Stimulated activated memory B cell treated with anti-CD40 and anti-IgM and Interleukin-4, amounts not matched to agents 10 μg/mL and 1 μg/mL and 100 μg/mL, for 72 hours (primary cell): ENCODE measurements around the gene PPM1F.

Source experiments
- ATAC-seq: fragments of 150-1000 bp; cut with Tn5 transposase; 2 replicates; pipeline ENCODE4 v1.10.0; 2021
- H3K27ac Mint-ChIP-seq: one replicate; pipeline ENCODE4 v1.8.0; 2022; ENCODE audit warnings: mild to moderate bottlenecking, mixed read lengths
- H3K27me3 Mint-ChIP-seq: one replicate; pipeline ENCODE4 v1.8.0; 2022; ENCODE audit warnings: mixed read lengths
- H3K36me3 Mint-ChIP-seq: one replicate; pipeline ENCODE4 v1.8.0; 2022; ENCODE audit warnings: mixed read lengths
- H3K4me1 Mint-ChIP-seq: one replicate; pipeline ENCODE4 v1.8.0; 2022; ENCODE audit warnings: mixed read lengths
- H3K4me3 Mint-ChIP-seq: one replicate; pipeline ENCODE4 v1.8.0; 2022; ENCODE audit warnings: mild to moderate bottlenecking, moderate library complexity, mixed read lengths
- H3K9me3 Mint-ChIP-seq: one replicate; pipeline ENCODE4 v1.8.0; 2022; ENCODE audit warnings: mixed read lengths

Gene PPM1F

DNA sequence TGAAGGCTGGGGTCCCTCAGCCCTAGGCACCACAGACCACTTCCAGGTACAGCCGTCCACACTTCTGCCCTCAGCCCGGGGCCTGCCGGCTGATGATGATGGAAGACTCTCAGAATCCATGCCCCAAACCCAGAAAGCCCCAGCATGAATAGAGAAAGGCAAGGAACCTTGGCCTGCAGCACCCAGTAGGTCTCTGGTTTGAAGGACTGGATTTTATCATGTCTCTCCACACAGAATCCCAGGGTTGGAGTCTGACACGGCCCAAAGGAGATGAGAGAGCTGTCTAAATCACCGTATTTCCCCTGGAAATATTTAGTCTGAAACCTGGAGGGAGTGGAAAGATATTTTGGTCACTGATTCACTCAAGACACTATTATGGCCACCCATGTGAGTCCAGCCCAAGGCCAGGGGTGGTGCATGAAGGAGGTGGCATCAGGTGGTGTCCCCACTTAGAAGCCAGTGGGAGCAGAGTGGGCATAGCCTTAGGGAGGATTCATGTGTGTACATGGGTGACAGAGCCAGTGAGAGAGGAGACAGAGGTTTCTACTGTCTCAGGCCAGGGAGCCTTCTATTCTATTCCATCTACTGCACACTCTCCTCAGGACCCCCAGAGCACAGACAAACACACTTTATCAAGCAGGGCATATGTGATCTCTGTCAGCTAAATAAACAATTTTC lies 15.9 kb upstream of the PPM1F start:
- H3K4me1 Mint-ChIP-seq, result peaks cover 7% of the 10 kb centered on the region
- no peak overlapping the region for H3K27ac Mint-ChIP-seq
- no peak overlapping the region for H3K4me3 Mint-ChIP-seq
- ATAC-seq, result no peak
- no peaks in the 10 kb centered on the region for H3K27me3 Mint-ChIP-seq
- H3K9me3 Mint-ChIP-seq, result no peaks in the 10 kb centered on the region
- H3K36me3 Mint-ChIP-seq, result peaks cover 58% of the 10 kb centered on the region

- H3K36me3 Mint-ChIP-seq, result peaks cover 61% of the 10 kb centered on the region
- H3K4me1 Mint-ChIP-seq, result peaks cover 7% of the 10 kb centered on the region
- H3K4me3 Mint-ChIP-seq, result no peak overlapping the region
- no peak overlapping the region for H3K27ac Mint-ChIP-seq
- H3K9me3 Mint-ChIP-seq, result no peaks in the 10 kb centered on the region
- H3K27me3 Mint-ChIP-seq, result no peaks in the 10 kb centered on the region
- ATAC-seq, result no peak
Observed at GRCh38 chr22:21967693-21968271, 15.1 kb upstream of the PPM1F start.

GRCh38 chr22:21966643-21967516 lies 14.2 kb upstream of the PPM1F start:
- Mint-ChIP-seq H3K4me1 (no peaks in the 10 kb centered on the region), H3K27ac (no peak overlapping the region), H3K9me3 (no peaks in the 10 kb centered on the region), H3K4me3 (no peak overlapping the region), H3K36me3 (peaks cover 70% of the 10 kb centered on the region), H3K27me3 (no peaks in the 10 kb centered on the region)
- no peak for ATAC-seq

DNA sequence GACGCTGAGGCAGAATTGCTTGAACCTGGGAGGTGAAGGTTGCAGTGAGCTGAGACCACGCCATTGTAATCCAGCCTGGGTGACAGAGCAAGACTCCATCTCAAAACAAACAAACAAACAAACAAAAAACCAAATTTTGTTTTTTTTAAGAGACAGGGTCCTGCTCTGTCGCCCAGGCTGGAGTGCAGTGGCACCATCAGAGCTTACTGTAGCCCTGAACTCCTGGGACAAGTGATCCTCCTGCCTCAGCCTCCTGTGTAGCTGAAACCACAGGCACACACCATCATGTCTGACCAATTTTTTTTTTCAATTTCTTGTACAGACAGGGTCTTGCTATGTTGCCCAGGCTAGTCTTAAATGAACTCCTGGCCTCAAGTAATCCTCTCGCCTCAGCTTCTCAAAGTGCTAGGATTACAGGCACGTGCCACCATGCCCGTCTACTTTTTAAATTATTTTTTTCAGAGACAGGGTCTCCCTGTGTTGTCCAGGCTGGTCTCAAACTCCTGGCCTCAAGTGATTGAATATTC lies 13.2 kb upstream of the PPM1F start:
- Mint-ChIP-seq H3K27me3 (no peaks in the 10 kb centered on the region), H3K9me3 (no peaks in the 10 kb centered on the region), H3K27ac (no peak overlapping the region), H3K4me1 (no peaks in the 10 kb centered on the region), H3K36me3 (peaks cover 68% of the 10 kb centered on the region), H3K4me3 (no peak overlapping the region)
- ATAC-seq, result no peak

- H3K27ac Mint-ChIP-seq, result no peak overlapping the region
- H3K4me1 Mint-ChIP-seq, result no peaks in the 10 kb centered on the region
- H3K4me3 Mint-ChIP-seq, result no peak overlapping the region
- no peaks in the 10 kb centered on the region for H3K27me3 Mint-ChIP-seq
- no peaks in the 10 kb centered on the region for H3K9me3 Mint-ChIP-seq
- H3K36me3 Mint-ChIP-seq, result peaks cover 64% of the 10 kb centered on the region
- no peak for ATAC-seq
Observed at GRCh38 chr22:21964918-21965484, 12.4 kb upstream of the PPM1F start.

- Mint-ChIP-seq H3K9me3 (no peaks in the 10 kb centered on the region), H3K36me3 (peaks cover 69% of the 10 kb centered on the region), H3K27me3 (no peaks in the 10 kb centered on the region), H3K4me3 (no peak overlapping the region), H3K4me1 (no peaks in the 10 kb centered on the region), H3K27ac (no peak overlapping the region)
- ATAC-seq, result no peak
Observed at GRCh38 chr22:21964234-21964633, 11.6 kb upstream of the PPM1F start.

GRCh38 chr22:21963790-21964211 lies 11.2 kb upstream of the PPM1F start:
- Mint-ChIP-seq H3K9me3 (no peaks in the 10 kb centered on the region), H3K27ac (no peak overlapping the region), H3K4me3 (no peak overlapping the region), H3K27me3 (no peaks in the 10 kb centered on the region), H3K4me1 (no peaks in the 10 kb centered on the region), H3K36me3 (peaks cover 65% of the 10 kb centered on the region)
- no peak for ATAC-seq

- Mint-ChIP-seq H3K4me1 (no peaks in the 10 kb centered on the region), H3K27me3 (no peaks in the 10 kb centered on the region), H3K36me3 (peaks cover 60% of the 10 kb centered on the region), H3K27ac (no peak overlapping the region), H3K4me3 (no peak overlapping the region), H3K9me3 (no peaks in the 10 kb centered on the region)
- ATAC-seq, result no peak
Observed at GRCh38 chr22:21963286-21963685, 10.6 kb upstream of the PPM1F start.

DNA sequence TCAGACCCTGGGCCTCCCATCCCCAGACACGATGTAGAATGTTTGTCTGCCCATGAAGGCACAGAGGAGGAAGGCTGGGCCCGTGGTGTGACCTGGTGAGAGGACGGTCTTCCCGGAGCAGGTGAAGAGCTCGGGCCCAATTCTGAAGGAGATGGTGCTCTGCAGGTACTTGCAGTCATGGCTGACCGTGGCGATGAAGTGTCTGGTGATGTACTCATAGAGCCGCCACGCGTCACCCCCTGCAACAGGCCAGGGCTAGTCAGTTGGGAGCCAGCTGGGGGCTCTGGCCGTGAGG lies 10.0 kb upstream of the PPM1F start:
- peaks cover 58% of the 10 kb centered on the region for H3K36me3 Mint-ChIP-seq
- H3K9me3 Mint-ChIP-seq, result no peaks in the 10 kb centered on the region
- ATAC-seq, result no peak
- H3K27me3 Mint-ChIP-seq, result no peaks in the 10 kb centered on the region
- H3K4me1 Mint-ChIP-seq, result no peaks in the 10 kb centered on the region
- H3K4me3 Mint-ChIP-seq, result no peak overlapping the region
- H3K27ac Mint-ChIP-seq, result no peak overlapping the region

GRCh38 chr22:21961886-21962654 lies 9.4 kb upstream of the PPM1F start:
- Mint-ChIP-seq H3K9me3 (no peaks in the 10 kb centered on the region), H3K36me3 (peaks cover 54% of the 10 kb centered on the region), H3K27me3 (no peaks in the 10 kb centered on the region), H3K4me1 (no peaks in the 10 kb centered on the region), H3K4me3 (no peak overlapping the region), H3K27ac (no peak overlapping the region)
- no peak for ATAC-seq

DNA sequence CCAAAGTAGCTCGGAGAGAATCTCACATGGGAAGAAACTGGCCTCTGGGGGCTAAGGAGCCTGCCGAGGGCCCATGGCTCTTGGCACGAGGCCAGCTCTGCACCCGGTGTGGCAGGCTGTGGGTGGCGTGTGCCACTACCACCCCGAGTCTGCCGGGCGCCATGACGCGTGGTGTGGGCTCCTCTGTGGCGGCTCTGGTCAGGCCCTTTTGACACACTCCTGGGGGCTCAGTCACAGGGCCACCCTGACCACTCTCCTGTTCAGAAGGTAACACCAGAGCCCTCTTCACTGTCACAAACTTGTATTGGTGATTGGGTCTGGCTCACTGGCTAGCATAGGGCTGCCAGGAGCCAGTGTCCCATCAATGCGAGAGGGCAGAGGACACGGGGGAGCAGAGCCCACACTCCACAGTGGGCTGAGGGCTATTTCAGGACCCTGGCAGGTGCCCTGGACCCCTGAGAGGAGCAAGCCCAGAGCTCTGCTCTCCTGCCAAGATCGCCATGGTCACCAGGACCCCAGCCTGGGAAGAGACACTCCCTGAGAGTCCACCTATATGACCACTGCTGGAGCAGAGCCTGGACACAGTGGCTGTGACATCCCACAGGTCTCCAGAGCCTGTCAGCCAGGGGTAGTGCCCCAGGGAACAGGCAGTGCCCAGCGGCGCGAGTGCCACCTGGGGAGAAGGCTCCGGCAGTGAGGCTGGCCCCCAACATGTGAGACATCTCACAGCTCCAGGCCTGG lies 8.6 kb upstream of the PPM1F start:
- Mint-ChIP-seq H3K36me3 (peaks cover 47% of the 10 kb centered on the region), H3K4me1 (no peaks in the 10 kb centered on the region), H3K27ac (no peak overlapping the region), H3K4me3 (no peak overlapping the region), H3K9me3 (no peaks in the 10 kb centered on the region), H3K27me3 (no peaks in the 10 kb centered on the region)
- ATAC-seq, result no peak

GRCh38 chr22:21960200-21961126 lies 7.8 kb upstream of the PPM1F start:
- Mint-ChIP-seq H3K27ac (no peak overlapping the region), H3K4me3 (no peak overlapping the region), H3K4me1 (no peaks in the 10 kb centered on the region), H3K27me3 (no peaks in the 10 kb centered on the region), H3K9me3 (no peaks in the 10 kb centered on the region), H3K36me3 (peaks cover 43% of the 10 kb centered on the region)
- ATAC-seq, result no peak

GRCh38 chr22:21959274-21960074 lies 6.8 kb upstream of the PPM1F start:
- no peaks in the 10 kb centered on the region for H3K4me1 Mint-ChIP-seq
- H3K27ac Mint-ChIP-seq, result no peak overlapping the region
- peaks cover 33% of the 10 kb centered on the region for H3K36me3 Mint-ChIP-seq
- H3K27me3 Mint-ChIP-seq, result no peaks in the 10 kb centered on the region
- no peaks in the 10 kb centered on the region for H3K9me3 Mint-ChIP-seq
- no peak for ATAC-seq
- no peak overlapping the region for H3K4me3 Mint-ChIP-seq
